MCF 10A (cell line): ENCODE data around the gene IGFBP3. TPM values are rescaled to one million over a fixed set of nuclear protein-coding genes. Genes with fewer than 3 reads are reported as not detected.

Experiments
- BruUV-seq: library from RNA; stranded (reverse); fragments of 400-500 nt; replicated peaks from 2 replicates; lab custom pipeline; 2021; lab: Mats Ljungman, UMichigan
- CTCF ChIA-PET: fragments of 300-600 bp; sonication (Branson Sonifier 250); formaldehyde crosslinking; extraction: SDS; loops from one replicate; lab custom pipeline; 2021; ENCODE audit warnings: antibody characterized with exemption, inconsistent platforms; lab: Yijun Ruan, JAX
- POLR2A ChIA-PET: fragments of 300-600, 350-650 bp; sonication (Branson Sonifier 250); formaldehyde crosslinking; extraction: SDS; loops from one replicate; lab custom pipeline; 2020; ENCODE audit warnings: antibody characterized with exemption, inconsistent platforms; lab: Yijun Ruan, JAX
- DNase-seq: peaks from one replicate; pipeline ENCODE4 v3.0.0-alpha.2; 2018; ENCODE audit not compliant: unreplicated experiment
- H3K27ac Mint-ChIP-seq: one replicate; pipeline ENCODE4 v1.8.0; 2022; ENCODE audit warnings: mild to moderate bottlenecking, low read depth, mixed read lengths; ENCODE audit not compliant: unreplicated experiment
- H3K27me3 Mint-ChIP-seq: one replicate; pipeline ENCODE4 v1.8.0; 2022; ENCODE audit warnings: mixed read lengths; ENCODE audit not compliant: insufficient read depth, unreplicated experiment
- H3K36me3 Mint-ChIP-seq: one replicate; pipeline ENCODE4 v1.8.0; 2022; ENCODE audit warnings: mild to moderate bottlenecking, moderate library complexity, mixed read lengths; ENCODE audit not compliant: insufficient read depth, unreplicated experiment
- H3K4me1 Mint-ChIP-seq: one replicate; pipeline ENCODE4 v1.8.0; 2022; ENCODE audit warnings: mixed read lengths; ENCODE audit not compliant: insufficient read depth, unreplicated experiment
- H3K4me3 Mint-ChIP-seq: one replicate; pipeline ENCODE4 v1.8.0; 2022; ENCODE audit warnings: mild to moderate bottlenecking, moderate library complexity, mixed read lengths; ENCODE audit not compliant: unreplicated experiment
- H3K9me3 Mint-ChIP-seq: one replicate; pipeline ENCODE4 v1.8.0; 2022; ENCODE audit warnings: mixed read lengths; ENCODE audit not compliant: unreplicated experiment
- CTCF ChIP-seq: fragments of 200-600 bp; IDR thresholded peaks from one replicate; pipeline ENCODE4 v1.8.0; 2022; ENCODE audit warnings: antibody characterized with exemption, mild to moderate bottlenecking; ENCODE audit not compliant: unreplicated experiment
- intact Hi-C: fragments of 100-400 bp; cut with micrococcal nuclease; formaldehyde crosslinking; loops from 2 replicates; pipeline ENCODE4 v1.14.1; 2022
- total RNA-seq: library from RNA; stranded (reverse); gene quantifications from 2 replicates; pipeline ENCODE4 v1.2.3, GENCODE V29; 2022

Gene IGFBP3
- total RNA-seq, 1 experiment from 2014 or later: 42.9 TPM

- no peaks in the 10 kb centered on the region for H3K27me3 Mint-ChIP-seq
- CTCF ChIA-PET: interaction anchor here (1.0 to 11.5 kb wide), 11 partner anchors 34 to 1259 kb away, joined by 3 to 191 read pairs (median 7); no protein-coding TSS in a partner anchor
Measured at GRCh38 chr7:45924283-45924682, 3.2 kb upstream of the IGFBP3 start.

GRCh38 chr7:45923818-45924217, 2.7 kb upstream of the IGFBP3 start:
- Mint-ChIP-seq H3K9me3 (no peaks in the 10 kb centered on the region), H3K36me3 (no peaks in the 10 kb centered on the region), H3K27ac (no peak overlapping the region), H3K27me3 (no peaks in the 10 kb centered on the region), H3K4me3 (no peak overlapping the region), H3K4me1 (peaks cover 45% of the 10 kb centered on the region)
- POLR2A ChIA-PET: interaction anchor here (0.9 to 1.6 kb wide), 6 partner anchors 230 to 829 kb away, joined by 3 to 6 read pairs (median 4); no protein-coding TSS in a partner anchor
- no TSS peak for BruUV-seq
- no peak for TF ChIP-seq CTCF
- intact Hi-C loops: loop anchor here (1.0 to 10.0 kb wide), 14 partner anchors 52 to 1331 kb away; partner anchors contain the start of gene CCDC201
- DNase-seq: no peak
- CTCF ChIA-PET: interaction anchor here (0.6 to 11.5 kb wide), 29 partner anchors 11 to 1260 kb away, joined by 3 to 191 read pairs (median 4); no protein-coding TSS in a partner anchor

More at GRCh38 chr7:45924283-45924682, 3.2 kb upstream of the IGFBP3 start:
- H3K36me3 Mint-ChIP-seq: no peaks in the 10 kb centered on the region
- peak; percentile 81 for DNase-seq
- H3K9me3 Mint-ChIP-seq: no peaks in the 10 kb centered on the region
- no TSS peak for BruUV-seq
- TF ChIP-seq CTCF: no peak
- peaks cover 43% of the 10 kb centered on the region for H3K4me1 Mint-ChIP-seq
- POLR2A ChIA-PET: interaction anchor here (0.5 to 1.6 kb wide), 7 partner anchors 38 to 829 kb away, joined by 3 to 7 read pairs (median 4); no protein-coding TSS in a partner anchor
- H3K4me3 Mint-ChIP-seq: no peak overlapping the region
- H3K27ac Mint-ChIP-seq: peak overlapping the region; percentile 36
- intact Hi-C loops: loop anchor here (2.0 to 10.0 kb wide), 7 partner anchors 52 to 1178 kb away; partner anchors contain the start of gene CCDC201

DNA sequence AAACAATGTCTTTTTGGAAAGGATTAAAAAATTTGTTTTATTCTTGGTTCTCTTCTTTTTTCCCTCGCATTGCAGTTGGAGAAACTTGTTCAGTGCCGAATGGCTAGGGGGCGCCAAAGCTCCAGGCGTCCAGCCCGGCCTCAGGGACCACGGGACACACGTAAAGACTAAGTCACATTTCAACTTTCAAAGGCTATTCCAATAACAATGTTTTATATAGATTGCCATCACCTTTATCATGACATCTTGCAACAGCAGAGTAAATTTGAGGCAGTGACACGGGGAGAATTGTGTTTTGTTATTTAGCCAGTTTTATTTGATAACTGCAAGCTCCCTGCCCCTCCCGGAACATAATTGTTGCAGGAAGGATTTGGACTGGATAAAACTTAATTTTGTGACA, 2.2 kb upstream of the IGFBP3 start:
- H3K27ac Mint-ChIP-seq: no peak overlapping the region
- peak; percentile 88 for TF ChIP-seq CTCF
- intact Hi-C loops: loop anchor here (1.0 to 10.0 kb wide), 13 partner anchors 51 to 1332 kb away; partner anchors contain the start of gene CCDC201
- no TSS peak for BruUV-seq
- DNase-seq: peak; percentile 71
- no peak overlapping the region for H3K4me3 Mint-ChIP-seq
- no peaks in the 10 kb centered on the region for H3K27me3 Mint-ChIP-seq
- ChIA-PET CTCF (interaction anchor here (0.6 to 11.5 kb wide), 58 partner anchors 10 to 1330 kb away, joined by 3 to 191 read pairs (median 4); no protein-coding TSS in a partner anchor), POLR2A (interaction anchor here (0.9 to 1.5 kb wide), 4 partner anchors 30 to 246 kb away, joined by 3 to 6 read pairs (median 4); no protein-coding TSS in a partner anchor)
- H3K36me3 Mint-ChIP-seq: no peaks in the 10 kb centered on the region
- H3K4me1 Mint-ChIP-seq: peaks cover 45% of the 10 kb centered on the region
- H3K9me3 Mint-ChIP-seq: no peaks in the 10 kb centered on the region

- peak; percentile 24 for DNase-seq
- Mint-ChIP-seq H3K27me3 (no peaks in the 10 kb centered on the region), H3K9me3 (no peaks in the 10 kb centered on the region), H3K27ac (no peak overlapping the region), H3K4me3 (no peak overlapping the region), H3K36me3 (no peaks in the 10 kb centered on the region), H3K4me1 (peaks cover 45% of the 10 kb centered on the region)
- TF ChIP-seq CTCF: no peak
- no TSS peak for BruUV-seq
- CTCF ChIA-PET: interaction anchor here (0.6 to 11.5 kb wide), 61 partner anchors 10 to 1331 kb away, joined by 3 to 191 read pairs (median 3); no protein-coding TSS in a partner anchor
- POLR2A ChIA-PET: interaction anchor here (0.6 to 1.0 kb wide), 4 partner anchors 23 to 1011 kb away, joined by 3 to 4 read pairs (median 3); no protein-coding TSS in a partner anchor
- intact Hi-C loops: loop anchor here (1.0 to 10.0 kb wide), 13 partner anchors 51 to 1332 kb away; partner anchors contain the start of gene CCDC201
Measured at GRCh38 chr7:45922810-45923209, 1.7 kb upstream of the IGFBP3 start.
